Measurements from ENCODE around the gene TSSK2. TPM values are rescaled to one million over a fixed set of nuclear protein-coding genes. Genes with fewer than 3 reads are reported as not detected.

TSSK2 gene
- total RNA-seq, 1 donor from 2014 or later = not detected

DNA sequence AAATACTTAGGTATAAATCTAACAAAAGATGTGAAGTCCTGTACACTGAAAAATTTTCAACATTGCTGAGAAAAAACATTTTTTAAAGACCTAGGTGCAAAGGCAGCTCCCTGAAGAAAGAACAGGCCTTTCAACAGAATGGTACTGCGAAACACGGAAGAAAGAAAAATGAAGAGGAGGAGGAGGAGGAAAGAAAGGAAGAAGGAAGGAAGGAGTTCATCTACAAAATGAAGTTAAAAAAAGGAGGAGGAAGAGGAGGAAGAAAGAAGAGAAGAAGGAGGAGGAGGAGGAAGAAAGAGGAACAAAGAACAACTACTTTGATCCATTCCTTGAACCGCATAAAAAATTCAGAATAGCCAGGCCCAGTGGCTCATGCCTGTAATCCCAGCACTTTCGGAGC is 38.4 kb upstream of the TSSK2 start:
- no peak for DNase-seq (ENCODE audit: low read depth)

DNA sequence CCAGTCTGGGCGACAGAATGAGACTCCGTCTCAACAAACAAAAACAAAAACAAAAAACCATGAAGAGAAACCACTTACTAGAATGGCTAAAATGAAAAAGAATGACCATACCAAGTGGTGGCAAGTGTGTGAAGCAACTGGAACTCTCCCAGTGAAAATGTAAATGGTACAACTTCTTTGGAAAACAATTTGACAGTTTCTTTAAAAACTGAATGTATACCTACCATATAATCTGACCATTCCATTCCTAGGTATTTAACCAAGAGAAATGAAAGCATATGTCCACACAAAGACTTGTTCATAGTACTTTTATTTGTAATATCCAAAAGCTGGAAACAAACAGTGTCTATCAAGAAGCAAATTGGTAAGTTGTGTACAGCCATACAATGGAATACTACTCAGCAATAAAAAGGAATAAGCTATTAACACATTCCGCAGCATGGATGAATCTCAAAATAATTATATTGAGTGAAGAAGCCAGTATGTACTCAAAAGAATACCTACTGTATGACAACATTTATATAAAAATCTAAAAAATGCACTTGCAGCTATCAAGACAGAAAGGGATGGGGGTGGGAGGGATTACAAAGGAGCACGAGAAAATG is 36.6 kb upstream of the TSSK2 start:
- H3K36me3 ChIP-seq (ENCODE audit: control insufficient read depth, insufficient read depth, low read length) = no peaks in the 10 kb centered on the region
- no peak for DNase-seq (ENCODE audit: low read depth)
- H3K4me3 ChIP-seq (ENCODE audit: low read depth, low read length) = no peak overlapping the region
- no peak for TF ChIP-seq CTCF (IDR thresholded peaks at IDR 0.05; ENCODE audit: insufficient read depth, low read length, severe bottlenecking)
- H3K27me3 ChIP-seq (ENCODE audit: control insufficient read depth, insufficient read depth, low read length) = no peaks in the 10 kb centered on the region
- no peak for FAIRE-seq

More for the DNA sequence above, 38.4 kb upstream of the TSSK2 start:
- Histone ChIP-seq H3K4me3 (ENCODE audit: low read depth, low read length) (no peak overlapping the region), H3K27me3 (ENCODE audit: control insufficient read depth, insufficient read depth, low read length) (no peaks in the 10 kb centered on the region), H3K36me3 (ENCODE audit: control insufficient read depth, insufficient read depth, low read length) (peaks cover 6% of the 10 kb centered on the region)
- no peak for TF ChIP-seq CTCF (IDR thresholded peaks at IDR 0.05; ENCODE audit: insufficient read depth, low read length, severe bottlenecking)
- no peak for FAIRE-seq

GRCh38 chr22:19096555-19096954 is 34.6 kb upstream of the TSSK2 start:
- H3K4me3 ChIP-seq (ENCODE audit: low read depth, low read length) = no peak overlapping the region
- H3K36me3 ChIP-seq (ENCODE audit: control insufficient read depth, insufficient read depth, low read length) = no peaks in the 10 kb centered on the region
- TF ChIP-seq CTCF (IDR thresholded peaks at IDR 0.05; ENCODE audit: insufficient read depth, low read length, severe bottlenecking) = no peak
- FAIRE-seq = no peak
- no peak for DNase-seq (ENCODE audit: low read depth)
- no peaks in the 10 kb centered on the region for H3K27me3 ChIP-seq (ENCODE audit: control insufficient read depth, insufficient read depth, low read length)

DNA sequence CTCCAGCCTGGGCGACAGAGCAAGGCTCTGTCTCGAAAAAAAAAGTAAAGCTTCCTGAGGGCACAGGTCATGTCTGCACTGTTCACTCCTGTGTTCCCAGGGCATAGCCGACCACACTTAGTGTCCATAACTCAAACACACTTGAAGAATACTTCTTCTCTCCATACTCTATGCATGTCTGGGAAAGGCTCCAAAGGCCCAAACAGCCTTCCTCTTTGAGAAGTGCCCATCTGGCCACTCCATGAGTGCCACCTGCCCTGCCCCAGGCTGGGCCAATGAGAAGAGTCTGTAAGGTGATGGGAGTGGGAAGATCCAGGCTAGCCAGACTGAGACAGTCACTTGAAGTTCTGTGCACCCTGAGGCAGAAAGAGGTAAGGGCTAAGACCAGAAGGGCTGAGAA is 33.6 kb upstream of the TSSK2 start:
- TF ChIP-seq CTCF (IDR thresholded peaks at IDR 0.05; ENCODE audit: insufficient read depth, low read length, severe bottlenecking) = no peak
- no peak for DNase-seq (ENCODE audit: low read depth)
- Histone ChIP-seq H3K27me3 (ENCODE audit: control insufficient read depth, insufficient read depth, low read length) (no peaks in the 10 kb centered on the region), H3K36me3 (ENCODE audit: control insufficient read depth, insufficient read depth, low read length) (no peaks in the 10 kb centered on the region), H3K4me3 (ENCODE audit: low read depth, low read length) (no peak overlapping the region)
- no peak for FAIRE-seq

DNA sequence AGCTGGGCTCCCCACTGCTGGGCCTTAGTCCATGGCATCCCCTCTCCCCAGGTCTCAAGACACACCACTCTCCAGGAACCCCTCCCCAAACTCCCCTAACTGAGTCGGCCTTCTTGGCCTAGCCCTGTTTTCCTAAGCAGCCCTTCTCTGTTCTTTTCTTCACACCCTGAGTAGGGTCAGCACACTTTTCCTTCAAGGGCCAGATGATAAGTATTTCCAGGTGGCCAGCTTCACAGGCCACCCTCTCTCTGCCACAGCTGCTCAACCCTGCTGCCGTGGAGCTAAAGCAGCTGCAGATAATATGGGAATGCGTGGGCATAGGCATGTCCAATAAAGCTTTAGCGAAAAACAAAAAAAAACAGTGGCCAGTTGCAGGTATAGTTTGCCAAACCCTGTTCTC is 33.0 kb upstream of the TSSK2 start:
- FAIRE-seq (no peak), DNase-seq (ENCODE audit: low read depth) (no peak)
- no peak for TF ChIP-seq CTCF (IDR thresholded peaks at IDR 0.05; ENCODE audit: insufficient read depth, low read length, severe bottlenecking)

More for the DNA sequence above, 33.0 kb upstream of the TSSK2 start:
- no peaks in the 10 kb centered on the region for H3K27me3 ChIP-seq (ENCODE audit: control insufficient read depth, insufficient read depth, low read length)
- no peak overlapping the region for H3K4me3 ChIP-seq (ENCODE audit: low read depth, low read length)
- no peaks in the 10 kb centered on the region for H3K36me3 ChIP-seq (ENCODE audit: control insufficient read depth, insufficient read depth, low read length)
